ENCODE data around the gene ANTXR1.

DNA sequence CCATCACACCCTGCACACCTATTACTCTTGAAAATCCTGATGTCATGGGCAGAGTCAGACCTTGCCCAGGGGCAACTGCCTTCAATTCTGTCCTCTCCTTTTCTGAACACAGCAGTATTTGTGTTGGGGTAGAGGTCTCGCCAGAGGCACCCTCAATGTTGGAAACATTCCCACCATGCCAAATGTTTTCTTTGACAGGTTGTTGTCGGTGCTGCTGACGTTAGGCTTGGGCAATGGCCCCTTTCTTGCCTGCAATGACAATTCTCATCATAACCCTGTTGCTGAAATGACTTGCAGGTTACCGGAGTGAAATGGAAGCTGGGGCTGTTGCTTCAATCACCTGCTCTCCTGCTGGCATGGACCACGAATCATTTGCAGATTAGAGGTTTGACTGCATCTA, 20.6 kb upstream of the ANTXR1 start:
- TF ChIP-seq EZH2phosphoT487 (IDR thresholded peaks at IDR 0.05; ENCODE audit: low read depth) = no peak
- TF ChIP-seq, protein P1, sequence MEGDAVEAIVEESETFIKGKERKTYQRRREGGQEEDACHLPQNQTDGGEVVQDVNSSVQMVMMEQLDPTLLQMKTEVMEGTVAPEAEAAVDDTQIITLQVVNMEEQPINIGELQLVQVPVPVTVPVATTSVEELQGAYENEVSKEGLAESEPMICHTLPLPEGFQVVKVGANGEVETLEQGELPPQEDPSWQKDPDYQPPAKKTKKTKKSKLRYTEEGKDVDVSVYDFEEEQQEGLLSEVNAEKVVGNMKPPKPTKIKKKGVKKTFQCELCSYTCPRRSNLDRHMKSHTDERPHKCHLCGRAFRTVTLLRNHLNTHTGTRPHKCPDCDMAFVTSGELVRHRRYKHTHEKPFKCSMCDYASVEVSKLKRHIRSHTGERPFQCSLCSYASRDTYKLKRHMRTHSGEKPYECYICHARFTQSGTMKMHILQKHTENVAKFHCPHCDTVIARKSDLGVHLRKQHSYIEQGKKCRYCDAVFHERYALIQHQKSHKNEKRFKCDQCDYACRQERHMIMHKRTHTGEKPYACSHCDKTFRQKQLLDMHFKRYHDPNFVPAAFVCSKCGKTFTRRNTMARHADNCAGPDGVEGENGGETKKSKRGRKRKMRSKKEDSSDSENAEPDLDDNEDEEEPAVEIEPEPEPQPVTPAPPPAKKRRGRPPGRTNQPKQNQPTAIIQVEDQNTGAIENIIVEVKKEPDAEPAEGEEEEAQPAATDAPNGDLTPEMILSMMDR (IDR thresholded peaks at IDR 0.05; ENCODE audit: low read depth, low read length) = no peak
